Central memory CD4-positive, alpha-beta T cell (primary cell): ENCODE measurements around the gene NRARP.

ENCODE experiments used
- DNase-seq: peaks from one replicate; pipeline ENCODE4 v3.0.0; 2022

NRARP gene

GRCh38 chr9:137321726-137322361, 19.8 kb upstream of the NRARP start:
- DNase-seq, result no peak

- no peak for DNase-seq
These were observed 18.7 kb upstream of the NRARP start for GRCh38 chr9:137320555-137321384.

GRCh38 chr9:137319739-137320551, 17.9 kb upstream of the NRARP start:
- DNase-seq, result no peak

- no peak for DNase-seq
These were observed 17.1 kb upstream of the NRARP start for GRCh38 chr9:137319011-137319738.

GRCh38 chr9:137318602-137319001, 16.5 kb upstream of the NRARP start:
- DNase-seq, result no peak

GRCh38 chr9:137317718-137318511, 15.8 kb upstream of the NRARP start:
- no peak for DNase-seq

- DNase-seq, result no peak
These were observed 15.1 kb upstream of the NRARP start for GRCh38 chr9:137317021-137317717.

GRCh38 chr9:137316012-137316981, 14.2 kb upstream of the NRARP start:
- no peak for DNase-seq

GRCh38 chr9:137315581-137316011, 13.5 kb upstream of the NRARP start:
- DNase-seq, result no peak

GRCh38 chr9:137314561-137315560, 12.8 kb upstream of the NRARP start:
- DNase-seq, result no peak

GRCh38 chr9:137313956-137314560, 12.0 kb upstream of the NRARP start:
- no peak for DNase-seq

GRCh38 chr9:137313326-137313936, 11.4 kb upstream of the NRARP start:
- DNase-seq, result no peak

- no peak for DNase-seq
These were observed 10.8 kb upstream of the NRARP start for GRCh38 chr9:137312852-137313325.

GRCh38 chr9:137311986-137312851, 10.1 kb upstream of the NRARP start:
- DNase-seq, result no peak

- DNase-seq, result no peak
These were observed 9.3 kb upstream of the NRARP start for GRCh38 chr9:137311171-137311985.
